ENCODE data around the gene POLRMT.
A peak's percentile ranks its signal among the peaks of the same experiment; 100 is the strongest.
"Not testable (repeated sequence)": the region's sequence is repeated elsewhere in the genome, so short reads cannot be mapped to it uniquely, and the experiment has no call there.

The POLRMT gene

GRCh38 chr19:646779-647565, 13.6 kb upstream of the POLRMT start:
- no peak for DNase-seq

DNA sequence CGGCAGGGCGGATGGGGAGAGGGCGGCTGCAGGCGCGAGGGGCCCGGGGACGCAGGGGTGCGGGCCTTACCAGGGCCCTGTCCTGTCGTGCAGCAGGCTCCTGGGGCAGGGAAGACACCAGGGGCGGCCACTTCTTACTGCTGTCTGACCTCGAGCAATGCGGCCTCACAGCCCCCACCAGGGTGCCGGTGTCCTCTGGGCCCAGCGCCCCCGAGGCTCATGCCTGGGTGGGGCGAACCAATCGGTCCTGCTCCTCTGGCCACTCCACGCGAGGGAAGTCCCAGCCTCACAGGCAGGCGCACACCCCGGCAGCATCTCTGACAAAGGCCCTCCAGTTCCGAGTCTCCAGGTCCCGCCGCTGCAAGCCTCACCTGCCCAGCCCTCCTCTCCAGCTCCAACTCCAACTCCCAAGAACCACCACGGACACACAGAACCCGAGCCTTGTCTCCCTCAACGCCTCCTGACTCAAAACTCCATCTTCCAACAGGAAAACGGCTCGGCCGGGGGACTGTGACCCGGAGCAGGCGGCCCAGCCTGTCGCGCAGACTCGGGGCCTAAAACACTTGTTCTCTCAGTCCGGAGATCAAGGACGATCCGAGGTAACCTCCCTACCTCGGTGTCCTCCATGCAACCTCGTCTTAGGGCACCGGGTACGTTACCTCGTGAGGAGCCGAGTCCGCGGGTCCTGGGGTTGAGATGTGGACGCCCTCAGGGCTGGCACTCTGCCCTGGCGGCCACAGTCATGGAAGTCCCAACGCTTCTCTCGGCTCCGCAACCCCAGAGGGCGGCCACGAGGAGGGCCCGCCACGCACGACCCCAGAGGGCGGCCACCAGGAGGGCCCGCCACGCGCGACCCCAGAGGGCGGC, 12.8 kb upstream of the POLRMT start:
- DNase-seq, result no peak

DNA sequence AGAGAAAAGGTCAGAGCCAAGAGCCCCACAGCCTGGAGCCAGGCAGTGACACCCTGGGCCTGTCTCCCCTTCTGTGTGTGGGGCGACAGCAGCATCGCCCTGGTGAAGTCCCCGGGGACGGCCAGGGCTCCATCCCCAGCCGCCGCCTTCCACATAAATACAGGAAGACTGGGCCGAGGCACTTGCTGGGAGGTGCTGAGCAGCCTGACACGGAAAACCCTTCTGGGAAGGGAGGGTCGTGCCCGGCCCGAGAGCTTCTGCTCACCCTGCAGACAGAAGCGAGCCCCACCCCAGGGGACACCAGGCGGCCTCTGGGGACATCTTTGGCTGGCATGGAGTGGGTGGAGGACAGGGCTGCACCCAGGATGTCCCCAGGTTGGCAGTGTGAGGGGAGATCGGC, 11.5 kb upstream of the POLRMT start:
- no peak for DNase-seq

DNA sequence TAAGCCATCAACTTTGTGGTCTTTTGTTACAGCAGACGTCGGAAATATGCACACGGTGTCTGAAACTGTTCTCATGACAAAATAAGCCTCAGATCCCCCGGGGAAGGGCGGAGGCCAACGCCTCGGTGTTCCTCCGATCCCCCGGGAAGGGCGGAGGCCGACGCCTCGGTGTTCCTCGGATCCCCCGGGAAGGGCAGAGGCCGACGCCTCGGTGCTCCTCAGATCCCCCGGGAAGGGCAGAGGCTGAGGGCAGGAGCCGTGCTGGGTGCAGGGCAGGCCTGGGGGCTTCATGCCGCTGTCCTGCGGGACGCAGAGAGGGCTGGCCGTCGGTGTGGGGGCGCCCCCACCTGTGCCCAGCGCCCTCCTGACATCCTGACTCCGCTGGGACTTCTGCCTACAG, 11.0 kb upstream of the POLRMT start:
- DNase-seq, result no peak

DNA sequence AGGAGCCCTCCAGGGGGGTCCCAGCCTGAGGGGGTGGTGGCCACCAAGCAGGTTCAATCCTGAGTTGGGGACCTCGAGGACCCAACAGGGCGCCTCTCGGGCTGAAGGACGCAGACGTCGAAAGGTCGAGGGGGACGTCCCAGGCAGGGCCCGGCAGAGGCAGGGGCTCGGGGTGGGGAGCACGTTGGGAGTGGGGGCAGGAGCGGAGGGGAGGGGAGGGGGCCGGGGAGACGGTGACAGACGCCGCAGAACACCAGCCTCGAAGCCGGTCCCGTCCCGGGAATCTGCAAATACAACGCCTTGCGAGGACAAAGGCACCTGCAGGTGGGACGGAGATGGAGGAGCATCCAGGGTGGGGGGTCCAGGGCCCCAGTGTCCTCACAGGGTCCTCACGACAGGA, 10.4 kb upstream of the POLRMT start:
- DNase-seq, result no peak

GRCh38 chr19:642767-643727, 9.7 kb upstream of the POLRMT start:
- no peak for DNase-seq

DNA sequence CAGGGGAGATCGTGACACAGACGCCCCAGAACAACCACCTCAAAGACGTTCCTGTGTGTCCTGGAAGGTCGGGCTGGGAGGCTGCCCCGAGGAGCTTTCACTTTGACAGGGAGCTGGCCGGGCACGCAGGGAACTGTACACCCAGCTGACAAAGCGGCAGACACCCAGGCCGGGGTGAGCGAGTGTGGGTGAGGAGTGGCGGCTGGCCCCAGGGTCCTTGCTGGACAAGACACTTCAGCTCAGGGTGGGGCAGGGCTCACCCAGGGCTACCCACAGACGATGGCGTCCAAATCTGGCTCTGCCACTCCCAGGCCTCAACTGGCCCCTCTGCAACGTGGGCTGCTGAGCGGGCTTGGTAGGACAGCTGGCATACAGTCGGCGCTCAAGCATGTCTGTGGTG, 8.4 kb upstream of the POLRMT start:
- DNase-seq, result no peak

DNA sequence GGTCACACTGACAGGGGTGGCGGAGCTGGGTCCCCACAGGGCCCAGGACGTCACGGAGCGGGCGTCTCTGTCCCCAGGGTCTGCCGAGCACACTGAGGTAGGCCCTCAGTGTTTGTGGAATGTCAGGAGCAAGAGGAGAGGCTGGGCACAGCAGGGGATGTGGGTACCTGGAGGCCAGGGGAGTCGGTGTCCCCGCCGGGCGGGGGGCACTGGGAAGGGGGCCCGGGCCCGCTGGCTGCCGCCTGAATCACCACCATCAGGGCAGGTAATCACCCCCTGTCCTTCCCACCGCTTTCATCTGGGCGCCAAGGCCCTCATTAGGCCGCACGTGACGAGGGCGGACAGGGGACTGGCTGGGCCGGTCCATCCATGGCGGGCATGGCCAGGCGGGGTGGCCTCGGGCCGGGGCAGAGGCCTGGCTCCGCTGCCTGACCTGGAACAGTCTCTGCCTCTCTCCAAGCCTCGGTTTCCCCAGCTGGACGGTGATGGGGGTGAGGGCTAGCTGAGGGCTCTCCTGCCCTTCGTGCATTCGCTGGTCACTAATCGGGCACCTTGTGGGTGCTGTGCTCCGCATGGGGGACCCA, 7.4 kb upstream of the POLRMT start:
- no peak for DNase-seq

- DNase-seq, result no peak
Measured at GRCh38 chr19:640161-640558, 6.8 kb upstream of the POLRMT start.

DNA sequence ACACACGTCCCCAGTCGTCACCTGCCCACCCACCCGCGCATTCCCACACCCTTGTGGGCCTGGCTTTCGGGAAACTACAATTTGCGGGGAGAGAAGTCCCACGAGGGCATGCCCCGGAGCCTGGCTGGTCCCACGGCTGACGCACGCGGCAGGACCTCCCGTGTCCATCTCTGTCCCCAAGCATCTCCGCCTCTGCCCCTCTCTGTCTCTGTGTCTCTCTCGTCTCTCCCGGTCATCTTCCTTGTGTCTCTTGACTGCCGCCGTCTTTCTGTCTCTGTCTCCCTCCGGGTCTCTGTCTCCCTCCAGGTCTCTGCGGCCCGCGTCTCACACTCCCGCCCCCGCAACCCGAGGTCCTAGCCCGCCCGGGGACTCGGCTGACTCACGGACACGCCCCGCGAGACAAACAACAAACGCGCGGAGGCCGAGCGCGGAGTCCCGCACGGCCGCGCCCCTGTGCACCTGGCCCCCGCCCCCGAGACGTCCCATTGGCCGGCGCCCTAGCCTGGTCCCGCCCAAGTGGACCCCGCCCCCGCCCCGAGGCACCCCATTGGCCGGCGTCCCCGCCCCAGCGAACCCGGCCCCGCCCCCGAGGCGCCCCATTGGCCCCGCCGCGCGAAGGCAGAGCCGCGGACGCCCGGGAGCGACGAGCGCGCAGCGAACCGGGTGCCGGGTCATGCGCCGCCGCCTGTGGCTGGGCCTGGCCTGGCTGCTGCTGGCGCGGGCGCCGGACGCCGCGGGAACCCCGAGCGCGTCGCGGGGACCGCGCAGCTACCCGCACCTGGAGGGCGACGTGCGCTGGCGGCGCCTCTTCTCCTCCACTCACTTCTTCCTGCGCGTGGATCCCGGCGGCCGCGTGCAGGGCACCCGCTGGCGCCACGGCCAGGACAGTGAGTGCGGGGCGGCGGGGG, 6.2 kb upstream of the POLRMT start, which contains the start of gene FGF22:
Gene FGF22, plus strand, starts transcription at position 627 of the 908 bp plus-strand sequence. Its CDS starts 47 bp downstream, at position 674.
- peak; percentile 77 for DNase-seq

- no peak for DNase-seq
Measured at GRCh38 chr19:638906-639252, 5.5 kb upstream of the POLRMT start.

DNA sequence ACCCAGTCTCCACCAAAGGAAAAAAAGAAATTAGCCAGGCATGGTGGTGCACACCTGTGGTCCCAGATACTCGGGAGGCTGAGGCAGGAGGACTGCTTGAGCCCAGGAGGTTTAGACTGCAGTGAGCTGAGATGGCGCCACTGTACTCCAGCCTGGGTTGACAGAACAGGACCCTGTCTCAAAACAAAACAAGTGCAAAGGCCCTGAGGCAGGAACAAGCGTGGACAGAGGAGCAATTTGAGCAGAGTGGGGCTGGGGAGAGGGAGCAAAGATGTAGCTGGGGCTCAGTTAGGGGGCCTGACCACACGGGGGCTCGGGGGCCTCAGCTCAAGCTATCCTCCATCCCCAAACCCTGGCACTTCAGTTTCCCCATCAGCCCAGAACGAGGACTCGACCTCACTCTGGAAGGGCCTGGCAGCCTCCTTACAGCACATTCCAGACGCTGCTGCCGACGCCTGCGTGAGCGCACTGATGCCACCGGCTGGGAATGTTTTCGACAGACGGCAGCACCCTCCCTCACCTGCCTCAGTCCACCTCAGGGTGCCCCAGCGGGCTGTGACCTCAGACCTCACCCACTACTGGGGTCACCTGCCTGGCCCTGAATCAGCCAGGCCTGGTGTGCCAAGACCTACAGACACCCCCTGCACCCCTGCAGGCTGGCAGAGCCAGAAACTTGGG, 1.8 kb upstream of the POLRMT start:
- DNase-seq, result no peak

GRCh38 chr19:633786-634639, 676 bp upstream of the POLRMT start:
- no peak for DNase-seq

DNA sequence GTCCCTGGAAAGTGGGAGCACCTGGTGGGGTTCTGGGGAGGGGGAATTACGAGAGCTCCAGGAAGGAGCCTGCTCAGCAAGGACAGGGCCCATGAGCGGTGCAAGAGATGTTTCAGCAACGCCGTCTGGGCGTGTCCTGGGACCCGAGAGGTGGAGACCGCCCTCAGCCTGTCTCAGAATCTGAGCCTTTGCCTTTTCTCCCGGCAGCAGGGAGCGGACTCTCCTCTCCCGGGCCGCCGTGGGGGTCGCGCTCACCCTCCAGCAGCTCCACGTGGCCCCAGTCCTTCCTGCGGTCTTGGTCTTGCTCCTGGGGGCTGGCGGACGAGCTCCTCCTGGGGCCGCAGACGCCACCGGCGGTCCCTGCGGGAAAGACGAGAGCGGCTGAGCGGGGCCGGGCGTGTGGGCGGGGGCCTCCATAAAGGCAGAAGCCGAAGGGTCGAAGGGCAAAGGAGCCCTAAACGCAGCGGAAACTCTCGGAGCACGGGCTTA, 714 bp downstream of the POLRMT start:
- peak; percentile 62 for DNase-seq

DNA sequence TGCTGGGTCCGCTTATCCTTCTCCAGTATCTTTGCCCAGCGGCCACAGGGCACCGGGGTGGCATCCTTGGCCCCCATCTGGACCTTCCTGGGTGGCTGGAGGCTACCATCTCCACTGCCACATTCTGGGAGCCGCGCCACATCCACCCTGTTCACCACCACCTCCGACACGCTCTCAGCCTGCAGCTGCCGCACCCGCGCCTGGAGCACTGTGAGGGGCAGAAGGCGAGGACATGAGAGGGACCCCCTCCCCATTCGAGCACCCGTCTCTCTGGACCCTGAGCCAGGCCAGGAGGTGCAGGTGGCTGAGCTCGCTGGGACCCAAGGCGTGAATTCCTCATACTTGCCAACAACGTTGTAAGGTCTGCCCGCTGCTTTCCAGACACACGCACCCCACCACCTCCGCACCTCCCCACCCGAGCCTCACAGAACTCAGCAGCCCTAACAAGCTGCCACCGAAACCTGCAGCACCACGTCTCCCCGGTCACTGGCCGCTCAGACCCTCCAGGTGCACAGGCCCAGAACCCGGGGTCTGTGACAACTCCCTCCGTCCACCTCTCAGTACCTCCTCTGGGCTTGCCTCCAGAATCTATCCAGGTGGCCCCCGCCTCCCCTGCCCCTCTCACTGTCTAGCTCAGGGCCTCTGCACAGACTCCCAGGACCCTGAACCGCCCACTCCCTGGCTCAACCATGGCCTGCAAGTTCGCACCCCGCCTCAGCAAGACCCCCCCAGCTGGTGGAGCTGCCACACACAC, 3.2 kb downstream of the POLRMT start:
- DNase-seq, result no peak

DNA sequence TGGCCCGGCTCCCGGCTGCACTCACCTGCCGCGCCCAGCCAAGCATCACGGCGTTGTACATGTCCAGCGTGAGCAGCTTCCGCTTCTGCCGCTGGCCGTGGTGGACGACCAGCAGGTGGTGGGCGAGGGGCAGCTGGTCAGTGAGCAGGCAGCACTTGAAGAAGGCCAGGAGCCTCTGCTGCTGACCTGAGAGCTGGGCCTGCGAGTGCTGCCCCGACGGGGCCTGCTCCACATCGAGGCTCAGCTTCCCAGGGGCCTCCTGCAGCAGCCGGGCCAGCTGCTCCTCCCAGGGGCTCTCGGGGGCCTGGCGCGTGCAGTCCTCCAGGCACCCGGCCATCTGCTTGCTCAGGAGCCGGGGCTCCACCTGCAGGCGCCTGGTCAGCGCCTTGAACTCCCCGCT, 3.8 kb downstream of the POLRMT start:
- not testable (repeated sequence) for DNase-seq

DNA sequence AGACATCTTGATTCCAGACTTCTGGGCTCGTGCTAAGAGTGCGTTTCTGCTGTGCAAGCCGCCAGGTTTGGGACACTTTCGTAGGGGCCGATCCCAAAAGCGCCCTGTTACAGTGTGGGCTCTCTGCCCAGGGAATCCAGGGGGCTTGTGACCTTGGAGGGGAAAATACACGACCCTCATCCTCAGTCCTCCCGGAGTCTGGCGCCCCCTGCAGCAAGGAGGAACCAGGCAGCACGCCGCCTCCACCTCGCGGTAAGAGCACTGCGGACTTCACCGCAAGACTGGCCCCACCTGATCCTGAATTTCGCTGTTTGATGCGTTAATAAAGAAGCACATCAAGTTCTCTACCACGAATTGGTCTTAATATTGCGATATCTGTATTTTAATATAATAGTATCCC, 5.2 kb downstream of the POLRMT start:
- DNase-seq, result no peak

DNA sequence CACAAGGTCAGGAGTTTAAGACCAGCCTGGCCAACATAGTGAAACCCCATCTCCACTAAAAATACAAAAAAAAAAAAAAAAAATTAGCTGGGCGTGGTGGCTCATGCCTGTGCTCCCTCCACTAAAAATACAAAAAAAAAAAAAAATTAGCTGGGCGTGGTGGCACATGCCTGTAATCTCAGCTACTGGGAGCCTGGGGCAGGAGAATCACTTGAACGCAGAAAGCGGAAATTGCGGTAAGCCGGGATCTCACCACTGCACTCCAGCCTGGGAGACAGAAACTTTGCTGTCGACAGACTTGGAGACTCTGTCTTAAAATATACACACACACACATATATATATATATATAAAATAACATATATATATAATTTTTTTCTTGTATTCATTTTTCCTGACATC, 6.8 kb downstream of the POLRMT start:
- DNase-seq, result not testable (repeated sequence)

- no peak for DNase-seq
Measured at GRCh38 chr19:625257-625656, 8.1 kb downstream of the POLRMT start.
